Measurements from ENCODE around the gene SYT10. TPM values are rescaled to one million over a fixed set of nuclear protein-coding genes. Genes with fewer than 3 reads are reported as not detected.
"Not testable (repeated sequence)": the region's sequence is repeated elsewhere in the genome, so short reads cannot be mapped to it uniquely, and the experiment has no call there.

The SYT10 gene
- total RNA-seq, 1 experiment from 2014 or later: not detected

GRCh38 chr12:33429468-33429867 is 10.2 kb downstream of the SYT10 start:
- no TSS peak for BruUV-seq (replicated peaks)
- no peaks in the 10 kb centered on the region for H3K27me3 ChIP-seq (replicated peaks; ENCODE audit: control insufficient read depth, insufficient read depth, low read length)
- Mint-ChIP-seq H3K4me1 (ENCODE audit: low read depth, unreplicated experiment) (no peaks in the 10 kb centered on the region), H3K27me3 (ENCODE audit: insufficient read depth, unreplicated experiment) (peaks cover 4% of the 10 kb centered on the region), H3K27ac (ENCODE audit: unreplicated experiment) (no peak overlapping the region), H3K9me3 (ENCODE audit: unreplicated experiment) (no peaks in the 10 kb centered on the region), H3K36me3 (ENCODE audit: insufficient read depth, unreplicated experiment) (no peaks in the 10 kb centered on the region), H3K4me3 (ENCODE audit: unreplicated experiment) (no peak overlapping the region)
- H3K4me3 ChIP-seq (ENCODE audit: low read depth, low read length): no peak overlapping the region
- TF ChIP-seq CTCF (IDR thresholded peaks at IDR 0.05; ENCODE audit: insufficient read depth in 1 of 2, low read depth in 1 of 2, low read length in 1 of 2, severe bottlenecking in 1 of 2, unreplicated experiment in 1 of 2): no peak
- no peaks in the 10 kb centered on the region; the same call in 1 of the 2 replicates for H3K9me3 ChIP-seq
- intact Hi-C loops (cut with micrococcal nuclease; ENCODE audit: unreplicated experiment): loop anchor here (5.0 kb wide), 2 partner anchors 178 to 482 kb away; no protein-coding TSS in a partner anchor
- no peaks in the 10 kb centered on the region for H3K36me3 ChIP-seq (ENCODE audit: control insufficient read depth, insufficient read depth, low read length)
- H3K4me1 ChIP-seq: no peaks in the 10 kb centered on the region
- no peak for DNase-seq
- ChIA-PET CTCF (no interaction called here), POLR2A (no interaction called here)

GRCh38 chr12:33427071-33427470 is 12.5 kb downstream of the SYT10 start:
- ChIA-PET POLR2A (no interaction called here), CTCF (no interaction called here)
- no peak overlapping the region for H3K27ac Mint-ChIP-seq (ENCODE audit: unreplicated experiment)
- peak in 1 of 2 experiments; percentile 40 for DNase-seq
- peak; percentile 24 to 25 for TF ChIP-seq CTCF (IDR thresholded peaks at IDR 0.05; ENCODE audit: insufficient read depth in 1 of 2, low read depth in 1 of 2, low read length in 1 of 2, severe bottlenecking in 1 of 2, unreplicated experiment in 1 of 2)
- no peaks in the 10 kb centered on the region for H3K36me3 Mint-ChIP-seq (ENCODE audit: insufficient read depth, unreplicated experiment)
- no peaks in the 10 kb centered on the region for H3K4me1 Mint-ChIP-seq (ENCODE audit: low read depth, unreplicated experiment)
- Histone ChIP-seq H3K4me3 (ENCODE audit: low read depth, low read length) (no peak overlapping the region), H3K9me3 (no peaks in the 10 kb centered on the region; the same call in 1 of the 2 replicates), H3K36me3 (ENCODE audit: control insufficient read depth, insufficient read depth, low read length) (no peaks in the 10 kb centered on the region), H3K4me1 (no peaks in the 10 kb centered on the region), H3K27me3 (replicated peaks; ENCODE audit: control insufficient read depth, insufficient read depth, low read length) (no peaks in the 10 kb centered on the region)
- no peaks in the 10 kb centered on the region for H3K9me3 Mint-ChIP-seq (ENCODE audit: unreplicated experiment)
- H3K27me3 Mint-ChIP-seq (ENCODE audit: insufficient read depth, unreplicated experiment): peaks cover 6% of the 10 kb centered on the region
- no peak overlapping the region for H3K4me3 Mint-ChIP-seq (ENCODE audit: unreplicated experiment)
- BruUV-seq (replicated peaks): no TSS peak
- intact Hi-C loops (cut with micrococcal nuclease; ENCODE audit: unreplicated experiment): loop anchor here (1.0 to 5.0 kb wide), 3 partner anchors 180 to 595 kb away; partner anchors contain the start of gene ALG10

- no peak for DNase-seq
- Mint-ChIP-seq H3K27ac (ENCODE audit: unreplicated experiment) (no peak overlapping the region), H3K4me1 (ENCODE audit: low read depth, unreplicated experiment) (no peaks in the 10 kb centered on the region), H3K4me3 (ENCODE audit: unreplicated experiment) (no peak overlapping the region), H3K9me3 (ENCODE audit: unreplicated experiment) (no peaks in the 10 kb centered on the region), H3K27me3 (ENCODE audit: insufficient read depth, unreplicated experiment) (peaks cover 4% of the 10 kb centered on the region), H3K36me3 (ENCODE audit: insufficient read depth, unreplicated experiment) (no peaks in the 10 kb centered on the region)
- Histone ChIP-seq H3K4me1 (no peaks in the 10 kb centered on the region), H3K4me3 (ENCODE audit: low read depth, low read length) (no peak overlapping the region), H3K36me3 (ENCODE audit: control insufficient read depth, insufficient read depth, low read length) (no peaks in the 10 kb centered on the region), H3K27me3 (replicated peaks; ENCODE audit: control insufficient read depth, insufficient read depth, low read length) (no peaks in the 10 kb centered on the region), H3K9me3 (no peaks in the 10 kb centered on the region; the same call in 1 of the 2 replicates)
- intact Hi-C loops (cut with micrococcal nuclease; ENCODE audit: unreplicated experiment): no loop called here
- POLR2A ChIA-PET: no interaction called here
- TF ChIP-seq CTCF (IDR thresholded peaks at IDR 0.05; ENCODE audit: insufficient read depth in 1 of 2, low read depth in 1 of 2, low read length in 1 of 2, severe bottlenecking in 1 of 2, unreplicated experiment in 1 of 2): no peak
- CTCF ChIA-PET: no interaction called here
- no TSS peak for BruUV-seq (replicated peaks)
Measured at GRCh38 chr12:33423706-33424105, 15.9 kb downstream of the SYT10 start.

- intact Hi-C loops (cut with micrococcal nuclease; ENCODE audit: unreplicated experiment); H3K27me3 Mint-ChIP-seq (ENCODE audit: insufficient read depth, unreplicated experiment); H3K9me3 ChIP-seq; POLR2A ChIA-PET; DNase-seq; H3K36me3 ChIP-seq (ENCODE audit: control insufficient read depth, insufficient read depth, low read length); H3K36me3 Mint-ChIP-seq (ENCODE audit: insufficient read depth, unreplicated experiment); CTCF ChIA-PET; H3K4me3 Mint-ChIP-seq (ENCODE audit: unreplicated experiment); H3K27ac Mint-ChIP-seq (ENCODE audit: unreplicated experiment); H3K4me1 ChIP-seq; BruUV-seq (replicated peaks); H3K9me3 Mint-ChIP-seq (ENCODE audit: unreplicated experiment); H3K4me1 Mint-ChIP-seq (ENCODE audit: low read depth, unreplicated experiment); H3K27me3 ChIP-seq (replicated peaks; ENCODE audit: control insufficient read depth, insufficient read depth, low read length); H3K4me3 ChIP-seq (ENCODE audit: low read depth, low read length): not testable (repeated sequence)
Measured at GRCh38 chr12:33412410-33412809, 27.2 kb downstream of the SYT10 start.

Measured in Caco-2 (cell line).